CD4-positive, alpha-beta T cell treated with Interleukin-6 at 100 ng/mL for 8 hours (primary cell): ENCODE data around the gene HGS.

Experiments used
- DNase-seq: peaks from one replicate; pipeline ENCODE4 v3.0.0-alpha.2; 2020; ENCODE audit warnings: mixed read lengths, low spot score

The HGS gene

DNA sequence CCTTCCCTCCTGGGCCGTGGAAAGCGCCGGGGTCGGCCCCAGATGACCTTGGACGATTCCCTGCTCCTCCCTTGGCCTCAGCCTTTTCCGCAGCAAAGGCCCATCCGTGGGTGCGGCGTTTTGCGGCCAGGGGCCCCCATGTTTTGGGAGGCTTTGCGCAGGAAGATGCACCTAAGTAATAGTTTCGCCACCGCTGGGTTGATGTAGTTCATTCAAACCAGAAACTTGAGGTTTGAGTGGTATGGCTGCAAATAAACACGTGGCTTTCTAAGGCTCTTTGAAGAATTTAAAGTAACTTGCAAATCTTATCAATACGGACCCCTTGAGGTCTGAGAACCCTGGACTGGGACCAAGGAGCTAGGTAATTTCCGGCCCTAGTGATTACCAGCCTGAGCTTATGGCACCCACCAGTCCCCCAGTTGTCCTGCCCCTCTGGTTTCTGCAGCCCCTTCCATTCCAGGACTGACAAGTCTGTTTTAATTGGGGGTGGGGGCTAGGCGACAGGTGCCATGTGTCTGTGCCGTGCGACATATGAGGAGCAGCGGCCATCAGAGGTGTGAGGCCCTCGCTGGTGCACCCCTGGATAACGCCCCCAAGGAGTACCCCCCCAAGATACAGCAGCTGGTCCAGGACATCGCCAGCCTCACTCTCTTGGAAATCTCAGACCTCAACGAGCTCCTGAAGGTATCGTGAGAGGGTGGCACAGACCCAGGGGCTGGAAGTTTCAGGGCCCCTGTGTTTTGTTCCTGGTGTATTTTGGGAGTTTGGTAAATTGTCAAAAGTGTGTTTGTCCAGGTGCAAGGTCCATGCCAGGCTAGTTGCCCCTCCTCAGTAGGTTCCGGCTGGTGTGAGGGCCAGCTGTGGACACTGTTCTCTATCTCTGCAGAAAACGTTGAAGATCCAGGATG, 20.2 kb downstream of the HGS start:
- no peak for DNase-seq

DNA sequence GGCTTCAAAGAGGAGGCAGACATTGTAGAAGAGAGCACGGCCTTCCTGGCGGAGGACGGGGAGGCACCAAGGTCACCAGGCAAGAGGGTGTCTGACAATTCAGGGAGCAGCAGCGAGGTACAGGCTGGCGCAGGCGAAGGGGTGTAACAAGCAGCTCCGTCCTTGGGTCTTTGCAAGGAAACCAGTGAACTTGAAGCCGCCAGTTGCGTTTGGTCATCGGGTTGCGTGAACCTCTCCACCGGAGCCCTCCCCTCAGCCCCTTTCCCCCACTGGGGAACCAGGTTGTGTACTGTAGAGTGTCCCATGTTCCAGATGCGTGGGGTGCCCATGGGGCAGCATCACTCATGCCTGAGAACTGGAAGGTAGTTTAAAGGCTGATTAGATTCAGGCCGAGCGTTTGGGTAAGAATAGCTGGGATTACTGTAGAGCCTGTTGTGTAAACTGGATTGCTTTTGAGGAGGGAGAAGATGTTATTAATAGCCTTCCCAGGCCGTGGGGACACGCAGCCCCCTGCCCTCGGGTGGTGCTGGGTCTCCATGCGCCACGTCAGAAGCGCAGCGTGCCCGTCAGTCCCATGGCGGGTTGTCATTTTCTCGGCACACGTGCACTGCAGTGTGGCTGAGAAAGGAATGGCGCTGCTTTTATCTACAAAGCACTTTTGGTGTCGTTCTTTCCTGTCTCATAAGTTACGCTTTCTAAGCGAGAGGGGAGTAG, 21.9 kb downstream of the HGS start:
- no peak for DNase-seq

DNA sequence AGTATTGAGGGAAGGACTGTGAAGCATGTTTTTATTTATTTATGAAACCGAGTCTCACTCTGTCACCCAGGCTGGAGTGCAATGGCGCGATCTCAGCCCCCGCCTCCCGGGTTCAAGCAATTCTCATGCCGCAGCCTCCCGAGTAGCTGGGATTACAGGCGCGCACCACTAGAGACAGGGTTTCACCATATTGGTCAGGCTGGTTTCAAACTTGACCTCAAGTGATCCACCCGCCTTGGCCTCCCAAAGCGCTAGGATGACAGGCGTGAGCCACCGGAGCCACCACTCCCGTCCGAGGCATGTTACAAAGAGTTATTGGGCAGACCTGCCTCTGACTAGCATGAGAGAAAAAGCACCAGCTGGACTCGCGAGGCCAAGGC, 22.4 kb downstream of the HGS start:
- DNase-seq, result no peak

DNA sequence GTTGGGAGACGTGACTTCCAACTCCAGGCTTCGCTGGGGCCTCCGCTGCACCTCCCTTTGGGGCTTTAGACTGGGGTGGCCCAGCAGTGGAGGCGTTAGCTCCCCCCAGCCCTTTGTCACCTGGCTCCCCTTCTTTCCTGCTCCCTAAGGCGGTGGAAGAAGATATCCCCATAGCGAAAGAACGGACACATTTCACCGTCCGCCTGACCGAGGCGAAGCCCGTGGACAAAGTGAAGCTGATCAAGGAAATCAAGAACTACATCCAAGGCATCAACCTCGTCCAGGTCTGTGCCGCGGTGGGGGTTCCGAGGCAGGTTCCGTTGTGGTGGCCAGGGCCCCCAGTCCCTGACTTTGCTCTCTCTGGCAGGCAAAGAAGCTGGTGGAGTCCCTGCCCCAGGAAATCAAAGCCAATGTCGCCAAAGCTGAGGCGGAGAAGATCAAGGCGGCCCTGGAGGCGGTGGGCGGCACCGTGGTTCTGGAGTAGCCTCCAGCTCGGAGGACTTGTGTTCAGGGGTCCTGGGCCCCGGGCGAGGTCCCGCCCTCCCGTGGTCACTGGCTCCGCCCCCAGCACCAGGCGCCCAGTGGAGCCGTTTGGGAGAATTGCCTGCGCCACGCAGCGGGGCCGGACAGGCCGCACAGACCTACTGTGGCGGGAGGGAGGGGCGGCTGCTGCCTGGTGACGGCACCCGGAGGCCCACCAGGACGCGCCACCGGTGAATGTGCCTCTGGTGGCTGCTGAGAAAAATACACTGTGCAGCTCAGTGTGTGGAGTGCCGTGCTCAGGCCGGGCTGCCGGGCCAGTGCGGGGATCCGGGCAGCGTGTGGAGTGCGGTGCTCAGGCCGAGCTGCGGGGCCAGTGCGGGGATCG, 23.2 kb downstream of the HGS start:
- DNase-seq, result no peak

DNA sequence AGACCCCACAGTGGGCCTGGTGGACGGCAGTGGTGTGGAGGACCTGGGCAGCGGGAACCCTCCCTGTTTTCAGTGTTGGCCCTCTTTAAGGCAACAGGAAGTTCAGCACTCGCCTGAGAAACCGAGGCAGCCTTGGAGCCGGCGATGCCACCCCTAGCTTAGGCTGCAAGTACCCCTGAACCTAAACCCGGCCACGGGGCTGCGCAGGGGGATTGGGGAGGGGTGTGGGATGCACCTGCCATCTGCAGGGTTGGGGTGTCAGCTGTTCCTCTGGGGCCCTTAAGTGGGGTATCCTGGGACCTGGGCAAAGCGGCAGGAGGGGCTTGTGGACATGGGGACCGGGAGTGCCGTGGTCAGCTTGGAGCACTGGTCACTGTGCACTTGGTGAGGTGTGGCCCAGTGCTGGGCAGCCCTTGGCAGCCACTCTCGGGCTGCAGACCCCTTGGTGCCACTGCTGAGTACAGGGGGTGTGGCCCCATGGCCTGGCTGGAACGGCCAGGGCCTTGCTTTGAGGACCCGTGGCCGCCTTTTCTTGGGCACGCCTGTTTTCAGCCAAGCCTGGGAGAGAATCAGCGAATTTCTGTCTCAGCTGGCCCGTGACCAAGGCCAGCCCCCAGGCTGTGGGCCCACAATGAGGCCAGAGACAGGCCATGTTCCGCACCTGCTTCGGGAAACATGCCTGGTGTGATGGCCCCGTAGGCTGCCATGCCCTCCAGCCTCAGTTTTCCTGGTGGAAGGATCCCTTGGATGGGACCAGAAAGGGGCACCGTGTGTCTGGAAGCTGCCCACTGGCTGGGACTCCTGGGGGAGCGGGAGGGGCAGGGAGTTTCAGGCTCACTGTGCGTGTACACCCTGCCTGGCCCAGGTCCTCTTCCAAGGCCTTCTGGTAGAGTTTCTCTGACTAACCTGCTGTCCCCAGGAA, 24.2 kb downstream of the HGS start:
- DNase-seq, result no peak

DNA sequence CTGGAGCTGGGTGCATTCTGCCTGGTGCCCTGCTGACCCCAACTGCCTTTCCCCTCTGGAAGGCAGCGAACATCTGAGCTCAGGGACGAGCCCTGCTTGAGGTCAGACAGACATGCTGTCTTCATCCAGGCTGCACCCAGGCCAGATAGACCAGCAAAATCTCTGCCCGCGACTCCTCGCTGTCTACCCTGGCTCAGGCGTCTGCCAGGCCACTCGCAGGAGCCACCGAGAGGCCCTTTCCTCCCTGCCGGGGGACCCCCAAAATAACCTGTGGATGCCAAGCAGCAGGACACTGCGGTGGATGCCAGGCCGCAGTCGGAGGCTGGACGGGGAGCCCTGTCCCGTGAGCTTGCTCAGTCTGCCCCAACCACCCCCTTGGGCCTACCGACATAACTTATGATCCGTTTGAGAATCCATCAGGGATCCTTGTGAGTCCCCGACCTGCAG, 25.0 kb downstream of the HGS start:
- DNase-seq, result no peak

DNA sequence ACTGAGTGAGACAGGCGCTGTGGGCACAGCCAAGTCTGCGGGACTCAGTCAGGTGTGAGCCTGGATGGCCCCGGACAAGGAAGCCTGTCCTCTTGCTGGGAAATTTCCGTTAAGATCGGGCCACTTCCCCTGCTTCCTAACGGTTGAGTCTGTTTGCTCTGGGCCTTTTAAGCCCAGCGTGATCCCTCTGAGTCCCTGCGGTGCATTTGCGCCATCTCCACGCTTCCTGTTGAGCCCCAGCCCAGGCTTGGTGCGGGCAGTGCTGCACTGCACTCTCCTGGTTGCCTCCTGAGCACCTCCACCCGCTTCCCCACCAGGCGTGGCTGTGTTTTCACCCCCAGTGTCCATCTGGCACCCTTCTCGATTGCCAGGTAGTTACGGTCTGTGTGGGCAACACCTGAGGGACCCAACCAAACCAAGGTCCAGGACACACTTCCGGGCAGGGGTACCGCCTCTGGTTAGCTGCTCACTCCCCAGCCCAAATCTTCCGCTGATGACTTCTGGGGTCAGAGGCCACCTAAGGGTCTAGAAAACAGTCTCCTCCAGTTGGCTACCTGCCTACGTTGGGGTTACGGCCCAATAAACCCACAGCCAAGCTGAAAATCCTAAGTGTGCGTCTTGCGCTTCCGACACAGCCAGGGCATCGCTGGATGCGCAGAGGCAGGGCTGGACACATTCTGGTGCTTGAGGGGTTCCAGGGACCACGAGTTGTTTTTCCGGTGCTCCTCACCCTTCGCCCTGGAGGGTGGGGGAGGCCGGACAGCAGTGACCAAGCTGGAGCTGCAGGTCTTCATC, 26.9 kb downstream of the HGS start:
- no peak for DNase-seq

DNA sequence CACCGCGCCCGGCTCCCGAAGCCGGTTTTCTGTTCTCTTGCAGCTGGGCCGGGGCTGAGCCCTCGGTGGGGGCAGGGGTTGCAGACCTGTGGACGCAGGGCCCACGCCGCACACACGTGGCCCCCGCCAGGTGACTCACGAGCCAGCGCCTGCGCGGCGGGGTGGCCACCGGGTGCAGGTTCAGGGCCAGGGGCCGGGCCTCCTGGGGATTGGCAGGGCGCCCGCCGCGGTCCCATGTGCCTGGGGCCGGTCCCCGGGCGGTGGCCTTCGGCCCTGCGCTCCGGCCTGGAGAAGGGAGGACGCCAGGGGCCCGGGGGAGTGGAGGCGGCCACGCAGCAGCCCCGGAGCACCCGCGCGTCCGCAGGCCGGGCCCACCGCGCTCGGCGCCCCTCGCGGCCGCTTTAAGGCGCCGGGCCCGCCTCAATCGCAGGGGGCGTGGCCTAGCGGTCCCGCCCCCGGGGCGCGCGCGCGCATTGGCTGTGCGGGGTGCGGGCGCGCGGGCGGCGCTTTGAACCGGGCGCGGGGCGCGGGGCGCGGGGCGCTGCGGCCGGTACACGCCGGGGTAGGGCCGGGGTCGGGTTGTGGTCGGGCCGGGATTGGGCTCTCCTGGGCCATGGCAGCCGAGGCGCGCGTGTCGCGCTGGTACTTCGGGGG, 28.1 kb downstream of the HGS start, which contains the start of gene SLC25A10:
SLC25A10 (plus strand) TSS at position 471 of the 654 bp plus-strand sequence; CDS start at position 614, 143 bp downstream.
- peak; percentile 79 for DNase-seq

DNA sequence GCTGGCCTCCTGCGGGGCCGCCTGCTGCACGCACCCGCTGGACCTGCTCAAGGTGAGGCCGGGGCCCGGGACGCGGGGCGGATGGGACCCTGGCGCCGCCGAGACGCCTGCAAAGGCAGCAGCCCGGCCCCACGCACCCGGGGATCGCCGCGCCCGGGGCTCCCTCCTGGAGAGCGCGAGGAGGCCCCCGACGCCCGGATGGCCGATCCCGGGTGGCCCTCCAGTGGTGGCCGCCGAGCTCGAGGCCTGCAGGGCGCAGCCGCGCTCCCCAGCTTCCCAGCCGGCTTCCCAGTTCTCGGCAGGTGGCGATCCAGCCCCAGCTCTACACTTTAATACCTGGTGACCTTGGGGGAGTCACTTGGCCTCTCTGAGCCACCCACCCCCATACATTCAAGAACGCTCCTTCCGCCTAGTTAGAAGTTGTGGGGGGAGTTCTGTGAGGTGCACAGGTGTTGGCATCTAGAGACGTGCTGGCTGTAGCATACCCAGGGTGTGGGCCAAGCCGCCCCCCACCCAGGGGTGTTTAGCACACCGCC, 28.7 kb downstream of the HGS start:
- DNase-seq, result no peak

DNA sequence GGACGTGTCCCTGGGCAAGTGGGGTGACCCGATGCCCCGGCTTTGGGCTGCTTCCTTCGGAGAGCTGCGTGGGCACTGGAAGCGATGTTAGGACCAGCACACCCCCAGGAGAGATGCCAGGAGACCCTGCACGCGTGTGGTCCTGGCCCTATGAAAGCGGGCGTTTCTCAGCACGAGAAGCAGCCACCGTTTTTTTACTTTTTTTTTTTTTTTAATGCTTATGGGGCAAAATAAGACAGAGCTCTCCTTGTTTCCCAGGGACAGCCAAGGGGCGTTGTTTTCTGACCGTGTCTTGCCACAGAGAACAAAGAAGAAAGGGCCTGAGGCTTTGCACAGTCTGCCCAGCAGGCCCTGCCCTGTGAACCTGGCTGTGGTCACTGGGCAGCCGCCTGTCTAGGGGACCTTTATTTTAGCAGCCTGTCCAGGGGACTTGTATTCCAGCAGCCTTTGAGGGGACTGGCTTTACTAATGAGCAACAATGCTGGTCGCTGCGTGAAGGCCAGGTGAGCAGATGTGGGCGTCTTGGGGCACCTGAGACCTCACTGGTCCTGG, 29.3 kb downstream of the HGS start:
- DNase-seq, result no peak

DNA sequence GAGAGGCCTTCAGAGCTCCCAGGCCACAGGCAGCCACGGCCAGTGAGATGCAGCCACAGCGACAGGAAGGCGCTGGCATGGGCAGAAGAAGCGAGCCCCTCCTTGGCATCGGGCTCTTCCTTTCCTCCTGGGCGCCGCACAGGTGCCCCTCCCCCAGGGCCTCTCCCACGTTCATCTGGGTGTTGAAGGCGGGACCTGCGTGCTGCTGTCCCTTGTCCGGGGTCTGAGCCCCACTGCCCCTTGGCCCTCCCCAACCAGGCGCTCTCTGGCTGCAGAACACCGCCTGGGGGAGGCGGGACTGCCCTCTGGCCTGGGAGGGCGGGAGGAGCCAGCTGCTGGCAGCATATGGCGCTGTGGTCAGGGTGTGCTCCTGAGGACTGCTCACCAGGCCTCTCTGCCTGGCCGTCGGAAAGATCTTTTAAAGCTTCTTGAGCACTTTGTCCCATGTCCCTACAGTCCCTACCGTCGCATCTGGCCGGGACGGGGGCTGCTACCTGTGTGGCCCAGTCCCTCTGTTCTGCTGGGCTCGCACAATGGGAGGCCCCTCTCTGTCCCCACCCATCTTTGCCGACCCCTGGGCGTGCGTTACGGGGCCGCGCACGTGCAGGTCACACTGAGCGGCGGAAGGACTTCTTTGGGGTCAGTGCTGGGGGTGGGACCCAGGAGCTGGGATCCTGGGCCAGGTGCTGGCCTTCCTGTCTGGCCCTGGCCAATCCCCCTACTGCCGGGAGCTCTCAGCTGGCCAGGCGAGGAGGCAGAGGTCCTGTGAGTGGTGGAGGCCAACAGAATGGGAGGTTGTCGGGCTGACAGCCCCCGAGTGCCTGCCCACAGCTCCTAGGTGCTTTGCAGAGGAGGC, 30.0 kb downstream of the HGS start:
- no peak for DNase-seq

DNA sequence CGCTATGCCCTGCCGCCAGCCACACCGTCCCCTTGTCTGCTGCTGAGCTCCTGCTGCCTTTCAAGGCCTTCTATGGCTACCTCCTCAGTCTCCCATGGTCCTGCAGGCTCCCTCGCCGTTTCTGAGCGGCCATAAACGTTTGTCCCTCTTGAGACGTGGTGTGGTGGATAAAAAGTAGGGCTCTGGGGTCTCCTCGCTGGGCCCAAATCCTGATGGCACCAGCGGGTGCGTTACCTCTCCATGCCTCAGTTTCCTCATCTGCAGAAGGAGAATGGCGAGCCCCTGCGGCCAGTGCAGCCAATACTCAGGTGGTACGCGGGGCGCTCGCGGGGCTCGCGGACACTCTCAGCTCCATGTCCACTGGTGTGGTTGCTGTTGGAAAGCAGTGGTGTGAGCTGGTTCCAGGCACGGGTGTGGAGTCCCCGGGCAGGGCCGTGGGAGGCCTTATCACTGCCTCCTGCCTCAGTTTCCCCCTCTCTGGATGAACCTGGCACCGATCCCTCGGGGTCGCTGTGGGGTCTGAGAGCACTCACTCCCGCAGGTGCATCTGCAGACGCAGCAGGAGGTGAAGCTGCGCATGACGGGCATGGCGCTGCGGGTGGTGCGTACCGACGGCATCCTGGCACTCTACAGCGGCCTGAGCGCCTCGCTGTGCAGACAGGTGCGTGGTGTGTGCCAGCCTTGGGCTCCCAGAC, 30.7 kb downstream of the HGS start:
- DNase-seq, result no peak

DNA sequence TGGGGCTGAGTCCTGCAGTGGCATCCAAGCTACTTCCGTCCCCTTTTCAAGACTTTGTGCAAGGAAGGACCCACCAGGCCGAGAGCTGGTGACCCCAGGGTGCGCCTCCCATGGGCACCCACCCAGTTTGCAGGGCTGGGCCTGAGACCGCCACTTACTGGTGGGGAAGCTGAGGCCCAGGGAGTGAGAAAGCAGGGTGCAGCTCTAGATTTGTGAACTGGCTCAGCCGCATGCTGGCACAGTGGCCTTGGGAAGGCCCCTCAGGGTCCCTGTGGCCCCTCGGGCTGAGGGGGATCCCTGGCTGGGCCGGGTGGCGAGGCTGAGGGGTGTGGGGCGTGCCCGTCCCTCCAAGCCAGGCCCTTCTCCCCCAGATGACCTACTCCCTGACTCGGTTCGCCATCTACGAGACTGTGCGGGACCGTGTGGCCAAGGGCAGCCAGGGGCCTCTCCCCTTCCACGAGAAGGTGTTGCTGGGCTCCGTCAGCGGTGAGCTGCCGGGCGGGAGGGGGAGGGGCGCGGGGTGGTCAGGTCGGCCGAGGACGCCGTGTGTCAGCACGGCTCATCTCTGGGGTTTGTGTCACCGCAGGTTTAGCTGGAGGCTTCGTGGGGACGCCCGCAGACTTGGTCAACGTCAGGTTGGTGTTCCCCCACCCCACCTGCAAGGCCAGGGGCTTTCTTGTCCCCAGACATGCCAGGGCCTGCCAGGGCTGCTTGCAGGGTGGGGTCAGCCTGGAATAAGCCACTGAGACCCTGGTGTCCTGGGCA, 31.5 kb downstream of the HGS start:
- DNase-seq, result no peak

DNA sequence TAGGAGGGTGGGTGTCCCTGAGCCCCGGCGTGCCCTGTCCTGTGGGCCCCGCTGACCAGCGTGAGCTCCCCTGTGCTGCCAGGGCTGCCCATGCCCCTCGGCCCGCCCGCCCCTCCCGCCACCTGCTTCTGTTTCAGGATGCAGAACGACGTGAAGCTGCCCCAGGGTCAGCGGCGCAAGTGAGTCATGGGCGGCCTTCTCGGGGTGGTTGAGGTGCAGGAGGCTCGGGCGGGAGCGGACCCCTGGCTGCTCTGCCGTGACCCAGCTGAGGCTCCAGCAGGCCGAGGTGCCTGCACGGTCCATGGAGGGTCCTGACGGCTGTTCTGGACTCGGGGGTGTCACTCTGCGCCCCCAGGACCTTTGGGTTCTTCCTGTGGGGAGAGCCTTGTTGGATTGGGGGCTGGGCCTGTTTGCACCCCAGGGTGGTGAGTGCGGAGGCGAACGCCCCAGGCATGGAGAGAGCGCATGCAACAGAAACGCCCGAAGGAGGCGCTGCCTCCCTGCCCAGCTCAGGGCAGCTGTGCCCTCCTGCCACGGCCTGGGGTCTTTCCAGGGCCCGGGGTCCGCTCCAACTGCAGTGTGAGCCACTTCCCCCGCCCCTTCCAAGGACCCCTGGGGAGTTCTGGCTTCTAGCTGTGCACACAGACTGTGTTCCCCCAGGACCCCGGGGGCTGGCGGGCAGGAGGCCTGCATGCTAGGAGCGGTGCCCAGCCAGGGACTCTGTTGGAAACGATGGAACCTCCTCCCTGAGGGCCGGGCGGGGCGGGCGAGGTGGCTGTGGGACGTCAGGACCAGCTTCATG, 32.3 kb downstream of the HGS start:
- DNase-seq, result no peak

DNA sequence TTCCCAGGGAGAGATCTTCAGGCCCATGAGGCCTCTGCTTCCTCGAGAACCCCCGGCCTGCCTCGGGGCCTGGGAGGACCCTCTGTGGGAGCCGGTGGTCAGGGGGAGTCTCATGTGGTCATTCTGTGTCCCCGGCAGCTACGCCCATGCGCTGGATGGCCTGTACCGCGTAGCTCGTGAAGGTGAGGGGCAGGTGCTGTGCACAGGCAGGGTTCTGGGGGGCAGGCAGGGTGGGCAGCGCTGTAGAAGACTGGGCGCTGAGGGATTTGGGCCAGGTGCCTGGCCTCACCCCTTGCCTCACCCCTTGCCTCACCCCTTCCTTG, 32.8 kb downstream of the HGS start:
- DNase-seq, result no peak
